ENCODE data around the gene DHRSX. TPM values are rescaled to one million over a fixed set of nuclear protein-coding genes. Genes with fewer than 3 reads are reported as not detected.

Gene DHRSX
- total and polyA plus RNA-seq, 9 of the 15 experiments (the other 6 are each of a cell fraction or from before 2014, with no cell fraction given) = 0.59 to 11.0 (median 6.2) TPM

GRCh38 chrX:2351999-2352995, 148.5 kb downstream of the DHRSX start (continued):
- TF ChIP-seq SOX6 (IDR thresholded peaks at IDR 0.05) = peak; percentile 43; the same call in 1 of the 2 replicates
- TF ChIP-seq MEF2A (IDR thresholded peaks at IDR 0.05; ENCODE audit: control insufficient read depth, low read depth, low read length) = no peak
- peak; percentile 27; the same call in 1 of the 2 replicates for TF ChIP-seq ATF7 (IDR thresholded peaks at IDR 0.05)
- peak; percentile 56 for TF ChIP-seq CBFA2T3 (IDR thresholded peaks at IDR 0.05)
- no peak for TF ChIP-seq CREBBP (IDR thresholded peaks at IDR 0.05; ENCODE audit: low read depth, low read length)
- TF ChIP-seq MXI1 (IDR thresholded peaks at IDR 0.05; ENCODE audit: low read depth, low read length) = no peak
- TF ChIP-seq ZNF507 (tag; conservative IDR thresholded peaks at IDR 0.05) = no peak
- TF ChIP-seq MAFK (IDR thresholded peaks at IDR 0.05; ENCODE audit: low read length) = peak; percentile 43; the same call in 1 of the 2 replicates
- TF ChIP-seq SMARCC2 (IDR thresholded peaks at IDR 0.05; ENCODE audit: low read depth) = 0 out of 2 replicates have a peak, but pooled peaks have one; percentile 47
- TF ChIP-seq EP400 (IDR thresholded peaks at IDR 0.05) = no peak
- TF ChIP-seq JUND (IDR thresholded peaks at IDR 0.05; ENCODE audit: borderline replicate concordance, low read depth, low read length) = peak; percentile 80
- peak; percentile 77; the same call in 2 of the 3 replicates for TF ChIP-seq JUND (tag; IDR thresholded peaks at IDR 0.05; ENCODE audit: borderline replicate concordance, low read depth, low read length)
- TF ChIP-seq KLF16 (IDR thresholded peaks at IDR 0.05) = no peak
- 0 out of 2 replicates have a peak, but pooled peaks have one; percentile 28 for TF ChIP-seq CBFA2T2 (conservative IDR thresholded peaks at IDR 0.05)
- peak; percentile 17 for TF ChIP-seq HNRNPLL (IDR thresholded peaks at IDR 0.05; ENCODE audit: low read depth, low read length, poor library complexity, severe bottlenecking)
- TF ChIP-seq MGA (IDR thresholded peaks at IDR 0.05) = peak; percentile 85
- 0 out of 2 replicates have a peak, but pooled peaks have one; percentile 35 for TF ChIP-seq ZNF24 (IDR thresholded peaks at IDR 0.05)
- peak; percentile 90 for TF ChIP-seq FOSL1 (tag; conservative IDR thresholded peaks at IDR 0.05)
